Measurements from ENCODE around the gene GNB1L.
"Not testable (repeated sequence)": the region's sequence is repeated elsewhere in the genome, so short reads cannot be mapped to it uniquely, and the experiment has no call there.

GNB1L gene

GRCh38 chr22:19842393-19843106 lies 12.1 kb downstream of the GNB1L start:
- DNase-seq = no peak

- no peak for DNase-seq
Observed at GRCh38 chr22:19841641-19842392, 12.9 kb downstream of the GNB1L start.

GRCh38 chr22:19840955-19841640 lies 13.6 kb downstream of the GNB1L start:
- DNase-seq = no peak

GRCh38 chr22:19840059-19840458 lies 14.6 kb downstream of the GNB1L start:
- DNase-seq = no peak

- no peak for DNase-seq
Observed at GRCh38 chr22:19837915-19838314, 16.8 kb downstream of the GNB1L start.

- no peak for DNase-seq
Observed at GRCh38 chr22:19836512-19836911, 18.2 kb downstream of the GNB1L start.

- no peak for DNase-seq
Observed at GRCh38 chr22:19834599-19834998, 20.1 kb downstream of the GNB1L start.

- not testable (repeated sequence) for DNase-seq
Observed at GRCh38 chr22:19833327-19833726, 21.3 kb downstream of the GNB1L start.

- no peak for DNase-seq
Observed at GRCh38 chr22:19832476-19833108, 22.1 kb downstream of the GNB1L start.

GRCh38 chr22:19831979-19832378 lies 22.7 kb downstream of the GNB1L start:
- not testable (repeated sequence) for DNase-seq

- no peak for DNase-seq
Observed at GRCh38 chr22:19831016-19831415, 23.7 kb downstream of the GNB1L start.

- DNase-seq = no peak
Observed at GRCh38 chr22:19828035-19828401, 26.7 kb downstream of the GNB1L start.

GRCh38 chr22:19827341-19828034 lies 27.2 kb downstream of the GNB1L start:
- no peak for DNase-seq

GRCh38 chr22:19826619-19826950 lies 28.1 kb downstream of the GNB1L start:
- DNase-seq = no peak

- DNase-seq = no peak
Observed at GRCh38 chr22:19825904-19826618, 28.6 kb downstream of the GNB1L start.

GRCh38 chr22:19824926-19825339 lies 29.7 kb downstream of the GNB1L start:
- no peak for DNase-seq

- DNase-seq = no peak
Observed at GRCh38 chr22:19824212-19824925, 30.3 kb downstream of the GNB1L start.

GRCh38 chr22:19823902-19824211 lies 30.8 kb downstream of the GNB1L start:
- DNase-seq = no peak

- DNase-seq = no peak
Observed at GRCh38 chr22:19823191-19823901, 31.3 kb downstream of the GNB1L start.

GRCh38 chr22:19822301-19823117 lies 32.2 kb downstream of the GNB1L start:
- DNase-seq = no peak
